HepG2 (cell line): ENCODE results near the gene TEF. TPM values are rescaled to one million over a fixed set of nuclear protein-coding genes. Genes with fewer than 3 reads are reported as not detected.

ENCODE experiments used
- FLYWCH1 ChIP-seq: sonication (generic); formaldehyde crosslinking; IDR thresholded peaks from 2 replicates; pipeline ENCODE4 v1.8.1; 2023; ENCODE audit warnings: mild to moderate bottlenecking, missing genetic modification reagents
- FOXM1 ChIP-seq: sonication (generic); formaldehyde crosslinking; IDR thresholded peaks from 2 replicates; pipeline ENCODE4 v1.5.0; 2020; ENCODE audit warnings: missing genetic modification reagents
- JDP2 ChIP-seq: sonication (generic); formaldehyde crosslinking; IDR thresholded peaks from 2 replicates; pipeline ENCODE4 v1.8.1; 2022; ENCODE audit warnings: missing genetic modification reagents, borderline replicate concordance
- KLF9 ChIP-seq: IDR thresholded peaks from 2 replicates; pipeline ENCODE4 v1.6.1; 2016; ENCODE audit warnings: low read depth
- MLLT10 ChIP-seq: sonication (generic); formaldehyde crosslinking; IDR thresholded peaks from 2 replicates; pipeline ENCODE4 v1.4.0; 2020; ENCODE audit warnings: missing genetic modification reagents
- NCOA5 ChIP-seq: sonication (generic); formaldehyde crosslinking; IDR thresholded peaks from 2 replicates; pipeline ENCODE4 v1.4.0; 2020; ENCODE audit warnings: missing genetic modification reagents
- REL ChIP-seq: sonication (generic); formaldehyde crosslinking; conservative IDR thresholded peaks from 2 replicates; pipeline ENCODE4 v1.8.0; 2022; ENCODE audit warnings: mild to moderate bottlenecking, missing genetic modification reagents, moderate library complexity
- SMARCE1 ChIP-seq: fragments of 450-650 bp; IDR thresholded peaks from 2 replicates; pipeline ENCODE4 v1.6.1; 2017; ENCODE audit warnings: borderline replicate concordance
- TBL1XR1 ChIP-seq: fragments of 150-350 bp; IDR thresholded peaks from 2 replicates; pipeline ENCODE4 v1.6.1; 2014; ENCODE audit warnings: borderline replicate concordance, low read length; ENCODE audit not compliant: partially characterized antibody
- ZBTB33 ChIP-seq: sonication (generic); formaldehyde crosslinking; IDR thresholded peaks from 2 replicates; pipeline ENCODE4 v1.4.0; 2020; ENCODE audit warnings: missing genetic modification reagents
- ZC3H13 ChIP-seq: sonication (generic); formaldehyde crosslinking; IDR thresholded peaks from 2 replicates; pipeline ENCODE4 v1.8.1; 2023; ENCODE audit warnings: mild to moderate bottlenecking, missing genetic modification reagents, moderate library complexity
- ZFP90 ChIP-seq: sonication (generic); formaldehyde crosslinking; IDR thresholded peaks from 2 replicates; pipeline ENCODE4 v1.8.0; 2022; ENCODE audit warnings: missing genetic modification reagents, mild to moderate bottlenecking, inconsistent platforms, borderline replicate concordance
- ZNF124 ChIP-seq: sonication (generic); formaldehyde crosslinking; IDR thresholded peaks from 2 replicates; pipeline ENCODE4 v1.4.0; 2020; ENCODE audit warnings: missing genetic modification reagents
- ZNF142 ChIP-seq: sonication (generic); formaldehyde crosslinking; IDR thresholded peaks from 2 replicates; pipeline ENCODE4 v1.4.0; 2020; ENCODE audit warnings: missing genetic modification reagents
- ZNF263 ChIP-seq: sonication (generic); formaldehyde crosslinking; IDR thresholded peaks from 2 replicates; pipeline ENCODE4 v1.4.0; 2020; ENCODE audit warnings: missing genetic modification reagents
- polyA plus RNA-seq, 8 experiments: library from polyadenylated mRNA; depleted of rRNA in 3 of 8; stranded (reverse) in 7 of 8; unstranded in 1 of 8; fragments of >200 nt; fragmentation: Illumina TruSeq in 4 of 8; extraction: Trizol in 4 of 8; gene quantifications; 2 replicates each; pipeline versions ENCODE4 v1.2.1 to v1.2.3, GENCODE V29; 2011 to 2016; ENCODE audit warnings: low read depth in 4 of 8, missing spikeins in 1 of 8, mixed read lengths in 1 of 8; ENCODE audit not compliant: insufficient read depth in 1 of 8
- total RNA-seq, 5 experiments: library from RNA; depleted of rRNA; stranded (reverse); fragments of >200 nt; fragmentation: Illumina TruSeq; extraction: Trizol; gene quantifications; 2 replicates each; pipeline ENCODE4 v1.2.3, GENCODE V29; 2016; ENCODE audit warnings: low read depth in 1 of 5
- TF ChIP-seq, protein P1 (sequence below): sonication (generic); formaldehyde crosslinking; IDR thresholded peaks from 2 replicates; pipeline ENCODE4 v1.4.0; 2020; ENCODE audit warnings: missing genetic modification reagents
- TF ChIP-seq, protein P2 (sequence below): fragments of 450-650 bp; IDR thresholded peaks from 2 replicates; pipeline ENCODE4 v1.6.1; 2017

The TEF gene
- total and polyA plus RNA-seq, 2 of the 13 experiments (the other 11 are each of a cell fraction or from before 2014, with no cell fraction given) = 7.6 to 11.2 TPM

- no peak for TF ChIP-seq ZNF142
- no peak for TF ChIP-seq SMARCE1
- TF ChIP-seq KLF9 (CRISPR knock-in tag) = no peak
- TF ChIP-seq JDP2 (CRISPR knock-in tag) = no peak
- TF ChIP-seq, protein P1, sequence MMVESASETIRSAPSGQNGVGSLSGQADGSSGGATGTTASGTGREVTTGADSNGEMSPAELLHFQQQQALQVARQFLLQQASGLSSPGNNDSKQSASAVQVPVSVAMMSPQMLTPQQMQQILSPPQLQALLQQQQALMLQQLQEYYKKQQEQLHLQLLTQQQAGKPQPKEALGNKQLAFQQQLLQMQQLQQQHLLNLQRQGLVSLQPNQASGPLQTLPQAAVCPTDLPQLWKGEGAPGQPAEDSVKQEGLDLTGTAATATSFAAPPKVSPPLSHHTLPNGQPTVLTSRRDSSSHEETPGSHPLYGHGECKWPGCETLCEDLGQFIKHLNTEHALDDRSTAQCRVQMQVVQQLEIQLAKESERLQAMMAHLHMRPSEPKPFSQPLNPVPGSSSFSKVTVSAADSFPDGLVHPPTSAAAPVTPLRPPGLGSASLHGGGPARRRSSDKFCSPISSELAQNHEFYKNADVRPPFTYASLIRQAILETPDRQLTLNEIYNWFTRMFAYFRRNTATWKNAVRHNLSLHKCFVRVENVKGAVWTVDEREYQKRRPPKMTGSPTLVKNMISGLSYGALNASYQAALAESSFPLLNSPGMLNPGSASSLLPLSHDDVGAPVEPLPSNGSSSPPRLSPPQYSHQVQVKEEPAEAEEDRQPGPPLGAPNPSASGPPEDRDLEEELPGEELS (CRISPR knock-in tag) = no peak
- no peak for TF ChIP-seq FOXM1 (CRISPR knock-in tag)
- TF ChIP-seq ZBTB33 (CRISPR knock-in tag) = no peak
- TF ChIP-seq REL (CRISPR knock-in tag) = no peak
- peak; percentile 51; the same call in 1 of the 2 replicates for TF ChIP-seq ZC3H13 (CRISPR knock-in tag)
- TF ChIP-seq ZNF263 (CRISPR knock-in tag) = no peak
- peak; percentile 5; the same call in 1 of the 2 replicates for TF ChIP-seq ZFP90 (CRISPR knock-in tag)
- TF ChIP-seq MLLT10 = no peak
- TF ChIP-seq FLYWCH1 (CRISPR knock-in tag) = no peak
- TF ChIP-seq ZNF124 (CRISPR knock-in tag) = no peak
- TF ChIP-seq TBL1XR1 = no peak
- TF ChIP-seq, protein P2, sequence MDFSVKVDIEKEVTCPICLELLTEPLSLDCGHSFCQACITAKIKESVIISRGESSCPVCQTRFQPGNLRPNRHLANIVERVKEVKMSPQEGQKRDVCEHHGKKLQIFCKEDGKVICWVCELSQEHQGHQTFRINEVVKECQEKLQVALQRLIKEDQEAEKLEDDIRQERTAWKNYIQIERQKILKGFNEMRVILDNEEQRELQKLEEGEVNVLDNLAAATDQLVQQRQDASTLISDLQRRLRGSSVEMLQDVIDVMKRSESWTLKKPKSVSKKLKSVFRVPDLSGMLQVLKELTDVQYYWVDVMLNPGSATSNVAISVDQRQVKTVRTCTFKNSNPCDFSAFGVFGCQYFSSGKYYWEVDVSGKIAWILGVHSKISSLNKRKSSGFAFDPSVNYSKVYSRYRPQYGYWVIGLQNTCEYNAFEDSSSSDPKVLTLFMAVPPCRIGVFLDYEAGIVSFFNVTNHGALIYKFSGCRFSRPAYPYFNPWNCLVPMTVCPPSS = no peak
- TF ChIP-seq NCOA5 = no peak
Observed at GRCh38 chr22:41444360-41445128, 62.8 kb downstream of the TEF start (continued).
